ENCODE measurements around the gene ZRSR2.

ZRSR2 gene

DNA sequence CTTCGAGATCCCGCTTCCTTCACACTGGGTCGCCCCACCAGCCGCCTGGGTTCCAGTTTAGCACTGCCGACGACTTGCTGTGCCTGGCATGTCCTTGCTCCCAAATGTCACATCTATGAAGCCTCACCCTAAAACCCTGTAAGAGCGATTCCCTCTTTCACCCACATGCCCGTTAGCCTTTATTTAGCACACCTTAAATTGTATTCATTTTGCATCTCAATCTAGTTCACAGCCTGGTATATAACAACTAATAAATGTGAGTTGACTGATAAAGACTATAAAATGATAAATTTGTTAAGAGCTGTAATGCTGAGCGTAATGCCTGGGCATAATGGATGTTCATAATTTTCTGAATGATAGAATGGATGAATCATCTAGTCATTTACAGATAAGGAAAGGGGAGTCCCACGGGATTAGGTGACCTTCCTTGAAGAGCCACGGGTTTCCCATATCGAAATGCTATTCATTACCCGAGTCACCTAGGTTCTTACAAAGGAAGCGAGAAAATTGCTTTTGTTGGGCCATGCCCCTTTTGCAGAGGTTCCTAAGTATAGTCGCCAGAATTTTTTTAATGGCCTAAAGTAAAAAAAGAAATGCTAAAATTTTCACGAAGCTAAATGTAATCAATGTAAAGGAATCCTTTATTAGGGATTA, 65.4 kb downstream of the ZRSR2 start:
- no peaks in the 10 kb centered on the region for H3K27me3 ChIP-seq (ENCODE audit: insufficient read depth, poor library complexity, severe bottlenecking)
- DNase-seq (ENCODE audit: low spot score), result no peak
- H3K4me3 ChIP-seq (ENCODE audit: severe bottlenecking), result peak overlapping the region; percentile 47
- TF ChIP-seq, protein P1, sequence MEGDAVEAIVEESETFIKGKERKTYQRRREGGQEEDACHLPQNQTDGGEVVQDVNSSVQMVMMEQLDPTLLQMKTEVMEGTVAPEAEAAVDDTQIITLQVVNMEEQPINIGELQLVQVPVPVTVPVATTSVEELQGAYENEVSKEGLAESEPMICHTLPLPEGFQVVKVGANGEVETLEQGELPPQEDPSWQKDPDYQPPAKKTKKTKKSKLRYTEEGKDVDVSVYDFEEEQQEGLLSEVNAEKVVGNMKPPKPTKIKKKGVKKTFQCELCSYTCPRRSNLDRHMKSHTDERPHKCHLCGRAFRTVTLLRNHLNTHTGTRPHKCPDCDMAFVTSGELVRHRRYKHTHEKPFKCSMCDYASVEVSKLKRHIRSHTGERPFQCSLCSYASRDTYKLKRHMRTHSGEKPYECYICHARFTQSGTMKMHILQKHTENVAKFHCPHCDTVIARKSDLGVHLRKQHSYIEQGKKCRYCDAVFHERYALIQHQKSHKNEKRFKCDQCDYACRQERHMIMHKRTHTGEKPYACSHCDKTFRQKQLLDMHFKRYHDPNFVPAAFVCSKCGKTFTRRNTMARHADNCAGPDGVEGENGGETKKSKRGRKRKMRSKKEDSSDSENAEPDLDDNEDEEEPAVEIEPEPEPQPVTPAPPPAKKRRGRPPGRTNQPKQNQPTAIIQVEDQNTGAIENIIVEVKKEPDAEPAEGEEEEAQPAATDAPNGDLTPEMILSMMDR (IDR thresholded peaks at IDR 0.05; ENCODE audit: poor library complexity, severe bottlenecking), result no peak
- no peaks in the 10 kb centered on the region for H3K36me3 ChIP-seq (ENCODE audit: low read depth)
- no peaks in the 10 kb centered on the region for H3K9me3 ChIP-seq (ENCODE audit: severe bottlenecking)
- H3K4me1 ChIP-seq (ENCODE audit: insufficient read depth, poor library complexity, severe bottlenecking), result no peaks in the 10 kb centered on the region
- H3K27ac ChIP-seq (ENCODE audit: poor library complexity, severe bottlenecking), result peak overlapping the region; percentile 41
- ATAC-seq (ENCODE audit: low read depth), result no peak

DNA sequence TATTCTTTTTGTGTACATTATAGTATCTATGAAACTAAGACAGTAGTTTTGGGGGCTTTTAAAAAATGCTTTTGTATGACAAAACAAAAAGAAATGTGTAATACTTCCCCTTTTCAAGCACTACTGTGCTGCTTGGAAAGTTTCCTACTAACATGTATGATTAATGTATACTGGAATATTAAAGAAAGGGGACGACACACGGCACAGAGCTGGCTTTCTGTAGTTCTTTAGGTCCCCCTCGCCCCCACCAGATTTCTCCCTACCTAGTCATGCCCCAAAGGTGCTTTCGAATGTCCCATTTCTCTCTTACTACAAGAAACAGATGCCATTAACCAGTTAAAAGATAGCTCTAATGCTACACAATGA, 65.9 kb downstream of the ZRSR2 start:
- H3K4me1 ChIP-seq (ENCODE audit: insufficient read depth, poor library complexity, severe bottlenecking), result no peaks in the 10 kb centered on the region
- no peaks in the 10 kb centered on the region for H3K9me3 ChIP-seq (ENCODE audit: severe bottlenecking)
- DNase-seq (ENCODE audit: low spot score) (no peak), ATAC-seq (ENCODE audit: low read depth) (no peak)
- TF ChIP-seq, protein P1 (IDR thresholded peaks at IDR 0.05; ENCODE audit: poor library complexity, severe bottlenecking), result no peak
- no peaks in the 10 kb centered on the region for H3K36me3 ChIP-seq (ENCODE audit: low read depth)
- H3K27ac ChIP-seq (ENCODE audit: poor library complexity, severe bottlenecking), result no peak overlapping the region
- H3K4me3 ChIP-seq (ENCODE audit: severe bottlenecking), result no peak overlapping the region
- no peaks in the 10 kb centered on the region for H3K27me3 ChIP-seq (ENCODE audit: insufficient read depth, poor library complexity, severe bottlenecking)

DNA sequence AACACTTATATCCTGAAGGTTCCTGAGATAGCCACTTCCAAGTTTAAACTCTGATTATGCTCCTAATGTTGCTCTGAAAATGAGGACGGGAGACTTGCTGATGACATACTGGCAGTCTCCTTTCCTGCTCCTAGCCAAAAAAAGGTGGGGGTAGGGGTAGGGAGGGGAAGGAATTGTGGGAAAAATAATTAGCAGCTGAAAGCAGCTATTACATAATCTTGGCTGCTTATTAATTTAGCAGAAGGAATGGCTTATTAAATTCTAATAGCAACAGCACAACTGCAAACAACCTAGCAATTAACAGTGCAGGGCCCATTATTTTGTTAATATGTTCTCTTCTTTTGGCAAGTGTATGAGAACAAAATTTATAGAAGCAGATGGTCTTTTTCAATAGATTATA, 66.4 kb downstream of the ZRSR2 start:
- Histone ChIP-seq H3K9me3 (ENCODE audit: severe bottlenecking) (no peaks in the 10 kb centered on the region), H3K27ac (ENCODE audit: poor library complexity, severe bottlenecking) (no peak overlapping the region), H3K27me3 (ENCODE audit: insufficient read depth, poor library complexity, severe bottlenecking) (no peaks in the 10 kb centered on the region), H3K4me3 (ENCODE audit: severe bottlenecking) (no peak overlapping the region), H3K36me3 (ENCODE audit: low read depth) (no peaks in the 10 kb centered on the region), H3K4me1 (ENCODE audit: insufficient read depth, poor library complexity, severe bottlenecking) (no peaks in the 10 kb centered on the region)
- no peak for ATAC-seq (ENCODE audit: low read depth)
- DNase-seq (ENCODE audit: low spot score), result no peak
- TF ChIP-seq, protein P1 (IDR thresholded peaks at IDR 0.05; ENCODE audit: poor library complexity, severe bottlenecking), result no peak

DNA sequence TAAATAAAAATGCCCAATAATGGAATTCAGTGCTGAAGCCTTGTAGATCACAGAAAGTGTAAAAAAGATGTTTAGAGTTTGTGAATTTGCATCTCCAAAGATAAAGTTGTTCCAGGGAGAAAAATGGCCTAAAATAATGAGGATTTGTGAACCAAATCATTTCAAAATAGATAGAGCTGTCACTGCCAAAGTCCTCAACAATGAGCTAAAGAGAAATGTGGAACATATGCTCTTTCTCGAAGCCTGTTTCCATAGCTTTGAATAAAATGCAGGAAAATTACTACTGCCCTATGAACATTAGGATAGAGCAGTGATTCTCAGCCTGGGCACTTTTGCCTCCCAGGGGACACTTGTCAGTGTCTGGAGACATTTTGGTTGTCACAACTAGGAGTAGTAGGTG, 67.8 kb downstream of the ZRSR2 start:
- Histone ChIP-seq H3K9me3 (ENCODE audit: severe bottlenecking) (no peaks in the 10 kb centered on the region), H3K36me3 (ENCODE audit: low read depth) (no peaks in the 10 kb centered on the region), H3K4me1 (ENCODE audit: insufficient read depth, poor library complexity, severe bottlenecking) (no peaks in the 10 kb centered on the region), H3K27ac (ENCODE audit: poor library complexity, severe bottlenecking) (no peak overlapping the region), H3K27me3 (ENCODE audit: insufficient read depth, poor library complexity, severe bottlenecking) (no peaks in the 10 kb centered on the region), H3K4me3 (ENCODE audit: severe bottlenecking) (no peak overlapping the region)
- no peak for DNase-seq (ENCODE audit: low spot score)
- TF ChIP-seq, protein P1 (IDR thresholded peaks at IDR 0.05; ENCODE audit: poor library complexity, severe bottlenecking), result no peak
- no peak for ATAC-seq (ENCODE audit: low read depth)

DNA sequence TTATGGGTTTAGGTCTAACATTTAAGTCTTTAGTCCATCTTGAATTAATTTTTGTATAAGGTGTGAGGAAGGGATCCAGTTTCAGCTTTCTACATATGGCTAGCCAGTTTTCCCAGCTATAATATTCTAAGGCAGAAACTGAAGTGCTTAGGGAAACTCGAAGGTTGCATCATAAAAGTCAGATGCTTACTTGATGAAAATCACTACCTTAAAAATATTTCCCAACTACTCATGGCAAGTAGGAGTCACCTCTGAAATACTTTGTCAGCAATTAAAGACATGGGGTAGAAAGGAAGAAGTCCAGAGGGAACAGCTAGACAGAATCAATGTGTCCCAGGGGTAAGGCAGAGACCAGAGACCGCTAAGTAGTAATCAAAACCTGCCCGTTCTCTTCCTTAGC, 70.6 kb downstream of the ZRSR2 start:
- TF ChIP-seq, protein P1 (IDR thresholded peaks at IDR 0.05; ENCODE audit: poor library complexity, severe bottlenecking), result no peak
- Histone ChIP-seq H3K27me3 (ENCODE audit: insufficient read depth, poor library complexity, severe bottlenecking) (no peaks in the 10 kb centered on the region), H3K9me3 (ENCODE audit: severe bottlenecking) (no peaks in the 10 kb centered on the region), H3K4me3 (ENCODE audit: severe bottlenecking) (no peak overlapping the region), H3K36me3 (ENCODE audit: low read depth) (no peaks in the 10 kb centered on the region), H3K4me1 (ENCODE audit: insufficient read depth, poor library complexity, severe bottlenecking) (no peaks in the 10 kb centered on the region), H3K27ac (ENCODE audit: poor library complexity, severe bottlenecking) (no peak overlapping the region)
- DNase-seq (ENCODE audit: low spot score) (no peak), ATAC-seq (ENCODE audit: low read depth) (no peak)
